Stimulated activated naive CD8-positive, alpha-beta T cell treated with anti-CD3 and anti-CD28 coated beads, Interleukin-15, Interleukin-2, amounts not matched to agents 100 ng/mL and 50 ng/mL, for 24 hours (primary cell): Measurements from ENCODE around the gene CTSD.
A peak's percentile ranks its signal among the peaks of the same experiment; 100 is the strongest.

ENCODE experiments used
- H3K27ac Mint-ChIP-seq: one replicate; pipeline ENCODE4 v1.8.0; 2021; ENCODE audit warnings: mild to moderate bottlenecking, mixed read lengths
- H3K27me3 Mint-ChIP-seq: one replicate; pipeline ENCODE4 v1.8.0; 2021; ENCODE audit warnings: mixed read lengths
- H3K36me3 Mint-ChIP-seq: one replicate; pipeline ENCODE4 v1.8.0; 2021; ENCODE audit warnings: low read depth, mixed read lengths
- H3K4me1 Mint-ChIP-seq: one replicate; pipeline ENCODE4 v1.8.0; 2021; ENCODE audit warnings: low read depth, mixed read lengths
- H3K4me3 Mint-ChIP-seq: one replicate; pipeline ENCODE4 v1.8.0; 2021; ENCODE audit warnings: mild to moderate bottlenecking, mixed read lengths
- H3K9me3 Mint-ChIP-seq: one replicate; pipeline ENCODE4 v1.8.0; 2021; ENCODE audit warnings: mixed read lengths

The CTSD gene

GRCh38 chr11:1748636-1749394 lies 14.9 kb downstream of the CTSD start:
- Mint-ChIP-seq H3K27ac (no peak overlapping the region), H3K27me3 (peaks cover 14% of the 10 kb centered on the region), H3K4me3 (peak overlapping the region; percentile 37), H3K4me1 (peaks cover 28% of the 10 kb centered on the region), H3K9me3 (peaks cover 8% of the 10 kb centered on the region), H3K36me3 (peaks cover 4% of the 10 kb centered on the region)

DNA sequence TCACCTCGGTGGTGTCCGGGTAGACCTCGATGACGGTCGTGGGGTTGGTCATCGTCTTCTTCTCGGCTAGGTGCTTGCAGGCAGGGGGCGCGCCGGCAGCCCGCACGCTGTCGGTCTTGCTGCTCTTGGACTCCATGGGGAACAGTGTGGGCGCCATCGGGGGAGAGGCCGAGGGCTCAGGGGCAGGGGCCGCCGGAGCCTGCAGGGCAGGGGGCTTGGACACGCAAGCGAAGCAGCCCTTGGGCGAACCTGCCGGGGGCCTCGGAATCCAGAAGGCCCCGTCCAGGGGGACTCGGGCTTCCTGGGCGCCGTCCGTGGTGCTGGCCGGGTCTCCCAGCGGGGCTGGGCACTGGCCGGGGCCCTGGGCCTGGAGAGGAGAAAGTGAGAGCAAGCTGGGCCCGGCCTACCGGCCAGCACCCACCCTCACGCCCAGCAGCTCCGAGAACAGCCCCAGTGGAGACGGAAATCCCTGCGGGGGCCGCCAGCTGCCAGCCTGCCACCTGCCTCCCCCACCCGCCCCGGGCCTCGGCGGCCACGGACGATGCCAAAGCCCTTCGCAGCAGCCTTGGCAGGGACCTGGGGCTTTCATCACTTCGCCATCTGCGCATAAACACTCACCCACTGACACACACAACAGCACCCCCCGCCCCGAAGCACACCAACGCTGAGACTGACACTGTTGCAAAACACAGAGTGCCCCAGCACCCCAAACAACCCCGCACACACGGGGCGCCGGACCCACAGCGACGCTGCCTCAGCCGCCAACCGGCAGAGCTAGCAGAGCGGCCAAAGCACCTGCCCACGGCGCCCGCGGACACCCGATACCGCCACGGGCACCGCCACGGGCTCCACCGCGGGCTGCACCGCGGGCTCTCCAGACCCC lies 15.7 kb downstream of the CTSD start:
- Mint-ChIP-seq H3K36me3 (peaks cover 1% of the 10 kb centered on the region), H3K4me1 (peaks cover 24% of the 10 kb centered on the region), H3K27me3 (peaks cover 14% of the 10 kb centered on the region), H3K27ac (no peak overlapping the region), H3K4me3 (peak overlapping the region; percentile 53), H3K9me3 (peaks cover 8% of the 10 kb centered on the region)

- H3K27ac Mint-ChIP-seq: no peak overlapping the region
- peaks cover 8% of the 10 kb centered on the region for H3K9me3 Mint-ChIP-seq
- H3K27me3 Mint-ChIP-seq: peaks cover 14% of the 10 kb centered on the region
- H3K4me3 Mint-ChIP-seq: no peak overlapping the region
- H3K36me3 Mint-ChIP-seq: no peaks in the 10 kb centered on the region
- peaks cover 17% of the 10 kb centered on the region for H3K4me1 Mint-ChIP-seq
These were observed 16.6 kb downstream of the CTSD start for GRCh38 chr11:1746956-1747752.

DNA sequence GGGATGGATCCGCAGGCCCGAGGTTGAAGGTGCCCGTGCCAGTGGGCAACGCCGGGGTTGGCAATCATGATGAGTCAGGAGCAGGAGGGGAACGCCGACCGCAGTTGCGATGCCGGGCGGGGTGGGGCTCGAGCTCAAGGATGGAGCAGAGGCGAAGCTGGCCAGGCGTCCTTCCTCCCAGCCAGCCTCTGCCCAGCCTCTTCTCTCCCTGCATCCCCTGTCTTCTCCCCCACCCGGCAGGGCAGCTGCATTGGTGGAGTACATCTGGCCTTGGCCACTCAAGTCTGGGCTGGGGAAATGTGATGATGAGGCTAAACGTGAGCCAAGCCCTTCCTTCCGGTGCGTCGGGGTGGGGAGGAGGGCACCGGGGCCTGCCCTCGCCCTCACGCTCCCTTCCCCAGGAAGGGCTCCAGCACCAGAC lies 17.2 kb downstream of the CTSD start:
- H3K27me3 Mint-ChIP-seq: peaks cover 14% of the 10 kb centered on the region
- H3K4me3 Mint-ChIP-seq: no peak overlapping the region
- H3K27ac Mint-ChIP-seq: no peak overlapping the region
- H3K4me1 Mint-ChIP-seq: peaks cover 16% of the 10 kb centered on the region
- no peaks in the 10 kb centered on the region for H3K36me3 Mint-ChIP-seq
- peaks cover 8% of the 10 kb centered on the region for H3K9me3 Mint-ChIP-seq

- Mint-ChIP-seq H3K36me3 (no peaks in the 10 kb centered on the region), H3K4me3 (no peak overlapping the region), H3K9me3 (peaks cover 8% of the 10 kb centered on the region), H3K4me1 (peaks cover 16% of the 10 kb centered on the region), H3K27me3 (peaks cover 14% of the 10 kb centered on the region), H3K27ac (no peak overlapping the region)
These were observed 17.9 kb downstream of the CTSD start for GRCh38 chr11:1745701-1746320.

DNA sequence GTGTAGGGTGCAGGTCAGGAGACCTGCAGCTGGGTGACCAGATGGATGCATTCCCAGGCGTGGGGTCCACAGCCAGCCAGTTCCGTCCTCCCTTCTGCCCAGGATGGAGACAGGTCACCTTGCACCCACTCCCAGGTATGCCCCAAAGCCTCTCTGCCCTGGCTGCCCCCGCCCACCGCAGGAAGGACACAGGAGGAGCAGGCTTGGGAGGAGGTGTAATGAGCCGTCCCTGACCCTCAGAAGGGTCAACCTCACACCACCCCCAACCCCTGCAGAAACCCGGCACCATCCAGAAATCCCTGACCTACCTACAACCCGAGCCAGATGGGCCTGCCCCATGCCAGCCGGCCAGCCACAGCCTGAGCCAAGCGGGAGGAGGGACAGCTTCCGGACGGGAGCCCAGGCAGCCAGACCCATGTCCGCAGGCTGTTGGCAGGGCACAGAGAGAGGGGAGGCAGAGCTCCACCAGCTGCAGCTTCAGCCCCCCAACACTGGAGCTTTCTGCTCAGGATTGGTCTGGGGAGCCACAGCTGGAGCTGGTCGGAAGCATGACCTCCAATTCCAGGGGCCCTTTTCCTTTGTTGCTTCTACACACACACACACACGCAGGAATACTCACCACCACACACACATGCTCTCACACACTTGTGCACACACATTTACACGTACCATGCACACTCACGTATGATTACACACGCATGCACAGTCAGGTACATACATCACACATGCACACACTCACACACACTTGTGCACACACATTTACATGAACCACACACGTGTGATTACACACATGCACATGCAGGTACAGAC lies 18.6 kb downstream of the CTSD start:
- no peaks in the 10 kb centered on the region for H3K36me3 Mint-ChIP-seq

GRCh38 chr11:1744137-1744886 lies 19.4 kb downstream of the CTSD start:
- Mint-ChIP-seq H3K4me3 (no peak overlapping the region), H3K4me1 (peaks cover 3% of the 10 kb centered on the region), H3K27ac (no peak overlapping the region), H3K27me3 (peaks cover under 1% of the 10 kb centered on the region), H3K9me3 (peaks cover 8% of the 10 kb centered on the region), H3K36me3 (no peaks in the 10 kb centered on the region)

More for the DNA sequence above, 18.6 kb downstream of the CTSD start:
- no peak overlapping the region for H3K4me3 Mint-ChIP-seq
- H3K9me3 Mint-ChIP-seq: peaks cover 8% of the 10 kb centered on the region
- H3K27ac Mint-ChIP-seq: no peak overlapping the region
- H3K27me3 Mint-ChIP-seq: peaks cover 8% of the 10 kb centered on the region
- peaks cover 10% of the 10 kb centered on the region for H3K4me1 Mint-ChIP-seq

DNA sequence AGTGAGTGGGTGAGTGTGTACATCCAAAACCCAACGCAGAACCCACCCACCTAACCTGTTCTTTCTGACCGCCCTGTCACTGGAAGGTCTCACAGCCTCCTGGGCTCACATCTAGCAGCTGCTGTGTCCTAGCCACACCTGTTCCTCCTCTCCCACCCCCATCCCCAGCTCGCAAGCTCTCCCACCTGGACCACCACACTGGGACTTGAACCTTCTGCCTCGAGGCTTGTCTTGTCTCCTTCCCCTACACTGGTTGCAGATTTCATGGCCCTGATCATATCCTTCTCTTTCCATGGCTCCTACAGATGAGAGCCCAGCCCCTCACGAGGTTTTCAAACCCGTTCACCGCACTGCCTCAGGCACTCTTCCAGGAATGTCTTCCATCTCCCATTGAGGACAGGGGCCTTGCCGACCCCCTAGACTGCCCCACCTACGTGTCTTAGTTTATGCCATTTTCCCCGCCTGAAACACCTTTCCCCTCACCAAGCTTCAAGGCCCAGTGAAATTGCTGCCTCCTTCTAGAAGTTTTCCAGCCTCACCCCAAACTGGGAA lies 20.1 kb downstream of the CTSD start:
- H3K4me3 Mint-ChIP-seq: no peak overlapping the region
- peaks cover 8% of the 10 kb centered on the region for H3K9me3 Mint-ChIP-seq
- H3K27me3 Mint-ChIP-seq: no peaks in the 10 kb centered on the region
- H3K4me1 Mint-ChIP-seq: peaks cover 3% of the 10 kb centered on the region
- no peak overlapping the region for H3K27ac Mint-ChIP-seq
- no peaks in the 10 kb centered on the region for H3K36me3 Mint-ChIP-seq

DNA sequence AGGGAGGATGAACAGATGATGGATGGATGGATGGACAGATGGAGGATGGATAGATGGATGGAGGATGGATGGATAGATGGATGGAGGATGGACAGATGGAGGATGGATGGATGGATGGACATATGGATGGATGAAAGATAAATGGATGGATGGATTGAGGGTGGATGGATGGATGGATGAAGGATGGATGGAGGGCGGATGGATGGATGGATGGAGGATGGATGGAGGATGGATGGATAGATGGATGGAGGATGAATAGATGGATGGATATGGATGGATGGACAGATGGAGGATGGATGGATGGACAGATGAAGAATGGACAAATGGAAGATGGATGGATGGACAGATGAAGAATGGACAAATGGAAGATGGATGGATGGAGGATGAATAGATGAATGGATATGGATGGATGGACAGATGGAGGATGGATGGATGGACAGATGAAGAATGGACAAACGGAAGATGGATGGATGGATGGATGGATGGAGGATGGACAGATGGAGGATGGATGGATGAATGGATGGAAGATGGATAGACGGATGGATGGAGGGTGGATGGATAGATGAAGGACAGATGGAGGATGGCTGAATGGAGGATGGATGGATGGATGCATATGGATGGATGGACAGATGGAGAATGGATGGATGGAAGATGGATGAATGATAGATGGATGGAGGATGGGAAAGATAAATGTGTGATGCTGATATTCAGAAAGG lies 20.7 kb downstream of the CTSD start:
- H3K4me3 Mint-ChIP-seq: no peak overlapping the region
- no peak overlapping the region for H3K27ac Mint-ChIP-seq
- no peaks in the 10 kb centered on the region for H3K4me1 Mint-ChIP-seq
- peaks cover 5% of the 10 kb centered on the region for H3K27me3 Mint-ChIP-seq
- H3K36me3 Mint-ChIP-seq: no peaks in the 10 kb centered on the region
- H3K9me3 Mint-ChIP-seq: peaks cover 8% of the 10 kb centered on the region

DNA sequence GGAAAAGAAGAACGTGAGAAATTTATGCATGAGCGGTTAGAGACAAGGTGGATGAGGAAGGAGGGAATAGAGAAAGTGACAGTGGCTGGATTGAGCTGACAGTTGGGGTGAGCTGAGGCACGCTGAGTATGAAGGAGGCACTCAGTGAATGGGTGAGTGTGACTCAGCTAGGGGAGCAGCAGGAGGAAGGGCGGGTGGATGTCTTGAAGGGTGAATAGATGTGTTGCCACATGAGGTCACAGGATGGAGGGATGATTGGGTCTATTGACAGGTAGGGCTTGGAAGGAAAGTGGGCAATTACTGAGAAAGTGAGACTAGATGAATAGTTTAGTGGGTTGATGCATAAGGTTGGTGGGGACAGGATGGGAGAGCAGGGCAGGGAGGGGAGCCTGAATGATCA lies 21.4 kb downstream of the CTSD start:
- Mint-ChIP-seq H3K27me3 (peaks cover 5% of the 10 kb centered on the region), H3K36me3 (no peaks in the 10 kb centered on the region), H3K4me1 (no peaks in the 10 kb centered on the region), H3K27ac (no peak overlapping the region), H3K9me3 (peaks cover 13% of the 10 kb centered on the region), H3K4me3 (no peak overlapping the region)

DNA sequence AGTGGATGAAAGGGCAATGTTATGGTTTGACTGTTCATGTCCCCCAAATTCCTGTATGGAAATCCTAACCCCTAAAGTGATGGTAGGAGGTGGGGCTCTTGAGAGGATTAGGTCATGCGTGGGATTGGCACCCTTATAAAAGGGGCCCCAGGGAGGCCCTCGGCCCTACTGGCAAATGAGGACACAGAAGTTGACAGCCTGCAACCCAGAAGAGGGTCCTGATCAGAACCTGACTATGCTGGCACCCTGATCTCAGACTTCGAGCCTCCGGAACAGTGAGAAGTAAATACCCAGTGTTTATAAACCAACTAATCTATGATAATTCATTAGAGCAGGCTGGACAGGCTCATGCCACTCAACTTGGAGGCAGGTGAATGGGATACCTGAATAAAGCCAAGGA lies 22.0 kb downstream of the CTSD start:
- Mint-ChIP-seq H3K36me3 (no peaks in the 10 kb centered on the region), H3K4me1 (no peaks in the 10 kb centered on the region), H3K9me3 (peaks cover 19% of the 10 kb centered on the region), H3K4me3 (no peak overlapping the region), H3K27me3 (peaks cover 5% of the 10 kb centered on the region), H3K27ac (no peak overlapping the region)

DNA sequence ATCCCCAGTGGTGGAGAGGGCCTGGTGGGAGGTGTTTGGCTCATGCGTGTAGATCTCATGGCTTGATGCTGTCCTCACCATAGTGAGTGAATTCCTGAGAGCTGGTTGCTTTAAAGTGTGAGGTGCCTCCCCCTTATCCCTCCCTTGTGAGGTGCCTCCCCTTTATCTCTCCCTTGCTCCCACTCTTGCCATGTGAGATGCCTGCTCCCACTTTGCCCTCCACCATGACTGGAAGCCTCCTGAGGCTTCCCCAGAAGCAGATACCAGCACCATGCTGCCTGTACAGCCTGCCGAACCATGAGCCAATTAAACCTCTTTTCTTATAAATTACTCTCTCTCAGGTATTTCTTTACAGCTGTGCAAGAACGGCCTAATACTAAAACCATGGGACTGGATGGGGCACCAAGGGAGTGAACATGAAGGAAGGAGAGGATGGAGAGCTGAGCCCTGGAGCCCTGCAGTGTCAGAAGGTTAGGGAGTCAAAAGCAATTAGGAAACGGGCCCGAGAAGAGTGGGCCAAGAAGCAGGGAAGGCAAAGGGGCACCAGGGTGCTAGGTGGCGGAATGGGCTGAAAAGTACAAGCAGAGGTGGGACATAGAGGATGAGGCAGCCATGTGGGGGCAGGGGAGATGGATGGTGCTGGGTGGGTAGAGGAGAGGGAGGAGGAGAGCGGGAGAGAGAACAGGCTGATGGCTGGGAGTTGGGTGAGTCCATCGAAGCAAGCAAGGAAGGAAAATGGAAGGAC lies 22.8 kb downstream of the CTSD start:
- Mint-ChIP-seq H3K4me3 (no peak overlapping the region), H3K4me1 (no peaks in the 10 kb centered on the region), H3K27me3 (peaks cover 10% of the 10 kb centered on the region)

More for the DNA sequence above, 22.8 kb downstream of the CTSD start:
- H3K9me3 Mint-ChIP-seq: peaks cover 22% of the 10 kb centered on the region
- no peak overlapping the region for H3K27ac Mint-ChIP-seq
- peaks cover 6% of the 10 kb centered on the region for H3K36me3 Mint-ChIP-seq
